Measurements from ENCODE around the gene CWC25.

- TF ChIP-seq EZH2 (IDR thresholded peaks at IDR 0.05; ENCODE audit: low read depth, unreplicated experiment): no peak
- no peak for TF ChIP-seq CTCF (conservative IDR thresholded peaks at IDR 0.05; ENCODE audit: low read depth in 2 of 2)
- TF ChIP-seq ZNF331 (CRISPR knock-in tag; IDR thresholded peaks at IDR 0.05; ENCODE audit: low read depth): no peak
- no peak for TF ChIP-seq REST (IDR thresholded peaks at IDR 0.05; ENCODE audit: unreplicated experiment)
- no peak for TF ChIP-seq EZH2phosphoT487 (IDR thresholded peaks at IDR 0.05; ENCODE audit: unreplicated experiment)
- no peak for TF ChIP-seq NANOG (IDR thresholded peaks at IDR 0.05; ENCODE audit: borderline replicate concordance)
- TF ChIP-seq POLR2AphosphoS5 (IDR thresholded peaks at IDR 0.05; ENCODE audit: low read depth): no peak
- TF ChIP-seq JUNB (IDR thresholded peaks at IDR 0.05; ENCODE audit: unreplicated experiment): no peak
- no peak for TF ChIP-seq ZNF114 (CRISPR knock-in tag; IDR thresholded peaks at IDR 0.05)
- TF ChIP-seq ETS1 (IDR thresholded peaks at IDR 0.05): no peak
These were observed 38.7 kb downstream of the CWC25 start for GRCh38 chr17:38786372-38786771.

All from GM23338 (cell line).